SK-N-SH treated with all-trans-retinoic acid at 6 μM for 48 hours (cell line): Measurements from ENCODE around the gene UIMC1.

Source experiments
- ATAC-seq: fragments of 200-7000 bp; cut with Tn5 transposase; 3 replicates; pipeline ENCODE4 v1.9.1; 2020; ENCODE audit warnings: mild to moderate bottlenecking, moderate library complexity
- ARNTL ChIP-seq: fragments of 450-650 bp; formaldehyde crosslinking; IDR thresholded peaks from 2 replicates; pipeline ENCODE4 v1.5.0; 2020; ENCODE audit warnings: low read depth, mild to moderate bottlenecking, moderate library complexity, borderline replicate concordance
- BACH2 ChIP-seq: fragments of 250-450 bp; sonication (Bioruptor Pico); IDR thresholded peaks from 2 replicates; pipeline ENCODE4 v1.9.0; 2021; ENCODE audit warnings: mild to moderate bottlenecking, borderline replicate concordance
- CREB5 ChIP-seq: fragments of 250-450 bp; sonication (Bioruptor Pico); IDR thresholded peaks from 2 replicates; pipeline ENCODE4 v1.5.1; 2020; ENCODE audit warnings: low read depth, mild to moderate bottlenecking, moderate library complexity
- CSDC2 ChIP-seq: fragments of 250-450 bp; sonication (Bioruptor Pico); IDR thresholded peaks from 2 replicates; pipeline ENCODE4 v1.5.0; 2020; ENCODE audit warnings: mild to moderate bottlenecking, moderate library complexity
- CSRNP3 ChIP-seq: fragments of 250-450 bp; sonication (Bioruptor Pico); IDR thresholded peaks from 2 replicates; pipeline ENCODE4 v1.5.1; 2021; ENCODE audit warnings: mild to moderate bottlenecking, moderate library complexity
- ESRRG ChIP-seq: fragments of 250-450 bp; sonication (Bioruptor Pico); IDR thresholded peaks from 2 replicates; pipeline ENCODE4 v1.6.1; 2021; ENCODE audit warnings: mild to moderate bottlenecking
- GLIS3 ChIP-seq: fragments of 250-450 bp; sonication (Bioruptor Pico); IDR thresholded peaks from 2 replicates; pipeline ENCODE4 v1.5.0; 2020; ENCODE audit warnings: mild to moderate bottlenecking, moderate library complexity
- ISL1 ChIP-seq: fragments of 250-450 bp; sonication (Bioruptor Pico); IDR thresholded peaks from 2 replicates; pipeline ENCODE4 v2.1.2; 2022; ENCODE audit warnings: mild to moderate bottlenecking, moderate library complexity
- OSR1 ChIP-seq: fragments of 250-450 bp; sonication (Bioruptor Pico); IDR thresholded peaks from 2 replicates; pipeline ENCODE4 v1.8.0; 2022; ENCODE audit warnings: moderate library complexity, mild to moderate bottlenecking, inconsistent platforms
- PATZ1 ChIP-seq: fragments of 250-450 bp; sonication (Bioruptor Pico); IDR thresholded peaks from 2 replicates; pipeline ENCODE4 v1.8.0; 2020; ENCODE audit warnings: mild to moderate bottlenecking, moderate library complexity, borderline replicate concordance
- POU6F1 ChIP-seq: fragments of 250-450 bp; sonication (Bioruptor Pico); IDR thresholded peaks from 2 replicates; pipeline ENCODE4 v1.8.0; 2021; ENCODE audit warnings: low read depth, mild to moderate bottlenecking, moderate library complexity, borderline replicate concordance
- PPARA ChIP-seq: fragments of 250-450 bp; sonication (Bioruptor Pico); IDR thresholded peaks from 2 replicates; pipeline ENCODE4 v1.5.0; 2020; ENCODE audit warnings: mild to moderate bottlenecking, borderline replicate concordance
- RARB ChIP-seq: fragments of 250-450 bp; sonication (Bioruptor Pico); IDR thresholded peaks from 2 replicates; pipeline ENCODE4 v1.8.0; 2021; ENCODE audit warnings: mild to moderate bottlenecking, moderate library complexity
- SNAI2 ChIP-seq: fragments of 250-450 bp; sonication (Bioruptor Pico); IDR thresholded peaks from 2 replicates; pipeline ENCODE4 v1.5.0; 2020; ENCODE audit warnings: mild to moderate bottlenecking, moderate library complexity
- TCF4 ChIP-seq: fragments of 250-450 bp; sonication (Bioruptor Pico); IDR thresholded peaks from 2 replicates; pipeline ENCODE4 v1.8.0; 2021; ENCODE audit warnings: mild to moderate bottlenecking, moderate library complexity, borderline replicate concordance
- TOX ChIP-seq: fragments of 250-450 bp; sonication (Bioruptor Pico); IDR thresholded peaks from 2 replicates; pipeline ENCODE4 v1.8.0; 2021; ENCODE audit warnings: mild to moderate bottlenecking, moderate library complexity, borderline replicate concordance
- TSHZ2 ChIP-seq: fragments of 250-450 bp; sonication (Bioruptor Pico); IDR thresholded peaks from 2 replicates; pipeline ENCODE4 v1.5.0; 2020; ENCODE audit warnings: mild to moderate bottlenecking, moderate library complexity
- ZC3H10 ChIP-seq: fragments of 250-450 bp; sonication (Bioruptor Pico); IDR thresholded peaks from 2 replicates; pipeline ENCODE4 v1.5.1; 2021; ENCODE audit warnings: mild to moderate bottlenecking, moderate library complexity
- ZFP3 ChIP-seq: fragments of 250-450 bp; sonication (Bioruptor Pico); IDR thresholded peaks from 2 replicates; pipeline ENCODE4 v1.5.0; 2020; ENCODE audit warnings: mild to moderate bottlenecking, moderate library complexity
- ZFP30 ChIP-seq: fragments of 450-650 bp; formaldehyde crosslinking; IDR thresholded peaks from 2 replicates; pipeline ENCODE4 v1.5.0; 2022; ENCODE audit warnings: mild to moderate bottlenecking, moderate library complexity
- ZNF565 ChIP-seq: fragments of 450-650 bp; formaldehyde crosslinking; conservative IDR thresholded peaks from 2 replicates; pipeline ENCODE4 v1.5.0; 2020; ENCODE audit warnings: low read depth, mild to moderate bottlenecking, moderate library complexity
- ZNF70 ChIP-seq: fragments of 450-650 bp; formaldehyde crosslinking; IDR thresholded peaks from 2 replicates; pipeline ENCODE4 v1.5.0; 2020; ENCODE audit warnings: mild to moderate bottlenecking, moderate library complexity
- ZNF8 ChIP-seq: fragments of 450-650 bp; formaldehyde crosslinking; IDR thresholded peaks from 2 replicates; pipeline ENCODE4 v1.5.0; 2020; ENCODE audit warnings: mild to moderate bottlenecking, moderate library complexity

Gene UIMC1

GRCh38 chr5:176995122-176995490, 11.5 kb downstream of the UIMC1 start:
- no peak for ATAC-seq

GRCh38 chr5:176994460-176995121, 12.0 kb downstream of the UIMC1 start:
- ATAC-seq: no peak
- TF ChIP-seq TCF4 (CRISPR knock-in tag): no peak
- TF ChIP-seq TOX: no peak
- TF ChIP-seq ZNF565: no peak
- no peak for TF ChIP-seq SNAI2 (CRISPR knock-in tag)
- TF ChIP-seq RARB (CRISPR knock-in tag): no peak
- TF ChIP-seq POU6F1 (CRISPR knock-in tag): no peak
- no peak for TF ChIP-seq ZNF70 (CRISPR knock-in tag)
- no peak for TF ChIP-seq CSRNP3
- TF ChIP-seq PPARA: no peak
- no peak for TF ChIP-seq CREB5 (CRISPR knock-in tag)

More at GRCh38 chr5:176995122-176995490, 11.5 kb downstream of the UIMC1 start:
- TF ChIP-seq POU6F1 (CRISPR knock-in tag) (no peak), ZFP3 (CRISPR knock-in tag) (no peak), ESRRG (no peak), RARB (CRISPR knock-in tag) (no peak), CSDC2 (CRISPR knock-in tag) (no peak), ZC3H10 (no peak), CREB5 (CRISPR knock-in tag) (no peak), ISL1 (no peak), TOX (no peak), TSHZ2 (CRISPR knock-in tag) (no peak), ZNF8 (CRISPR knock-in tag) (no peak), SNAI2 (CRISPR knock-in tag) (no peak), TCF4 (CRISPR knock-in tag) (no peak), ZNF565 (no peak), PATZ1 (no peak), GLIS3 (no peak), OSR1 (CRISPR knock-in tag) (no peak), ZFP30 (CRISPR knock-in tag) (no peak), BACH2 (no peak), ARNTL (no peak)
